PC-3 (cell line): Measurements from ENCODE around the gene HOXA9.

ENCODE experiments used
- EZH2 ChIP-seq: fragments of 300-600 bp; sonication (generic); IDR thresholded peaks from one replicate; pipeline ENCODE4 v1.6.1; 2017; ENCODE audit warnings: antibody characterized with exemption, mild to moderate bottlenecking, low read length; ENCODE audit not compliant: unreplicated experiment
- TF ChIP-seq, protein P1 (sequence below): fragments of 300-600 bp; sonication (generic); conservative IDR thresholded peaks from 2 replicates; pipeline ENCODE4 v1.5.1; 2017; ENCODE audit warnings: antibody characterized with exemption, low read depth, mild to moderate bottlenecking, low read length

- TF ChIP-seq, protein P1, sequence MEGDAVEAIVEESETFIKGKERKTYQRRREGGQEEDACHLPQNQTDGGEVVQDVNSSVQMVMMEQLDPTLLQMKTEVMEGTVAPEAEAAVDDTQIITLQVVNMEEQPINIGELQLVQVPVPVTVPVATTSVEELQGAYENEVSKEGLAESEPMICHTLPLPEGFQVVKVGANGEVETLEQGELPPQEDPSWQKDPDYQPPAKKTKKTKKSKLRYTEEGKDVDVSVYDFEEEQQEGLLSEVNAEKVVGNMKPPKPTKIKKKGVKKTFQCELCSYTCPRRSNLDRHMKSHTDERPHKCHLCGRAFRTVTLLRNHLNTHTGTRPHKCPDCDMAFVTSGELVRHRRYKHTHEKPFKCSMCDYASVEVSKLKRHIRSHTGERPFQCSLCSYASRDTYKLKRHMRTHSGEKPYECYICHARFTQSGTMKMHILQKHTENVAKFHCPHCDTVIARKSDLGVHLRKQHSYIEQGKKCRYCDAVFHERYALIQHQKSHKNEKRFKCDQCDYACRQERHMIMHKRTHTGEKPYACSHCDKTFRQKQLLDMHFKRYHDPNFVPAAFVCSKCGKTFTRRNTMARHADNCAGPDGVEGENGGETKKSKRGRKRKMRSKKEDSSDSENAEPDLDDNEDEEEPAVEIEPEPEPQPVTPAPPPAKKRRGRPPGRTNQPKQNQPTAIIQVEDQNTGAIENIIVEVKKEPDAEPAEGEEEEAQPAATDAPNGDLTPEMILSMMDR: no peak
- TF ChIP-seq EZH2: no peak
Measured at GRCh38 chr7:27147199-27148030, 17.9 kb downstream of the HOXA9 start, which contains the start of gene HOXA6.
